Left renal cortex interstitium (tissue), 4 donors: Measurements from ENCODE around the gene SHISA6. TPM values are rescaled to one million over a fixed set of nuclear protein-coding genes. Genes with fewer than 3 reads are reported as not detected.
"Not testable (repeated sequence)": the region's sequence is repeated elsewhere in the genome, so short reads cannot be mapped to it uniquely, and the experiment has no call there.

Experiments
- DNase-seq, 4 donors: peaks; one replicate each; pipeline ENCODE4 v3.0.0-alpha.2; 2013; ENCODE audit warnings: low read depth in 4 of 4, low spot score in 2 of 4, missing footprints in 1 of 4
- polyA plus RNA-seq, 4 donors: library from polyadenylated mRNA; unstranded; fragments of 120-200 nt; gene quantifications; one replicate each; pipeline ENCODE4 v1.2.1, GENCODE V29; 2013; ENCODE audit not compliant: insufficient read length in 4 of 4

SHISA6 gene
- polyA plus RNA-seq, 4 donors = 1.5 to 2.2 (median 2.1) TPM

DNA sequence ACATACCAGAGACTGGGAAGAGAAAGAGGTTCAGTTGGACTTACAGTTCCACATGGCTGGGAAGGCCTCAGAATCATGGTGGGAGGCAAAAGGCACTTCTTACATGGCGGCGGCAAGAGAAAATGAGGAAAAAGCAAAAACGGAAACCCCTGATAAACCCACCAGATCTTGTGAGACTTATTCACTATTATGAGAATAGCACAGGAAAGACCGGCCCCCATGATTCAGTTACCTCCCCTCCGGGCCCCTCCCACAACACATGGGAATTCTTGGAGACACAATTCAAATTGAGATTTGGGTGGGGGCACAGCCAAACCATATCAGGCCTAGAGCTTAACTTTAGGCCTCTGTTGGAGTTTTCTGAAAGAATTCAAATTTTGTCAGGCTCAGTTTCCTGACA is 60.9 kb downstream of the SHISA6 start:
- DNase-seq = not testable (repeated sequence)

DNA sequence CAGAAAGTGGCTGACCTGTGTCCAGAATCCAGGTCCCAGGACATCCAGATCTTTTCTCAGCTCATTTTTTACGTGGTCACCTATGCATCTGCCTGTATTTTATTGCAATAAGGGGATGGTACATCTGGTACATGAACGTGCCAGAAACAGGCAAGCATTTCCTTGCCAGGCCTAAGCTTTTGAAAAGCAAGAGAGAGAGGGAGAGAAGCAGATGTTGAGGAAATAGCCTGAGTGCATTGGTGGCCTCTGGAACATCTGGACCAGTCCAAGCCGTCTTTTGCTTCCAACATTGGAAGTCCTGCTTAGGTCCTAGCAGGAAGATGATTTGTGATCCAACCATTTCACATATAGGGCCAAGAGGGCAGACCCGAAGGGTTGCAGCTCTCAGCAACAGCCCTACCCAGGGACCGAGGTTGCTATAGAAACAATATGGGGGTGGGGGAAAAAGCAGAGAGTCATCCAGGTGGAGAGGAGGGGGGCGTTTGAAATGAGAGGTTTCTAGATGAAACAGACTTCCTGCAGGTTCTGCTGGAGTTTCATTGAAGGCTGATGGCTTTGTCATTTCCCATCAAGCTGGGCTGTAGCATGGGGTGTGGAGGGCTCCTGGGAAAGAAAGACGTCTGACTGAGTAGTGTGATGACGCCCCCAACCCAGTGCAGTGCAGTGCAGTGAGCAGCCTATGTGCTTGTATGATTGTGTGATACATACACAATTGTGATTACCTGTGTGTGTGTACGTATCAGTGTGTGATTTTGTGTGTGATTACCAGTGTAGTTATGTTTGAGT is 61.6 kb downstream of the SHISA6 start:
- DNase-seq = no peak

DNA sequence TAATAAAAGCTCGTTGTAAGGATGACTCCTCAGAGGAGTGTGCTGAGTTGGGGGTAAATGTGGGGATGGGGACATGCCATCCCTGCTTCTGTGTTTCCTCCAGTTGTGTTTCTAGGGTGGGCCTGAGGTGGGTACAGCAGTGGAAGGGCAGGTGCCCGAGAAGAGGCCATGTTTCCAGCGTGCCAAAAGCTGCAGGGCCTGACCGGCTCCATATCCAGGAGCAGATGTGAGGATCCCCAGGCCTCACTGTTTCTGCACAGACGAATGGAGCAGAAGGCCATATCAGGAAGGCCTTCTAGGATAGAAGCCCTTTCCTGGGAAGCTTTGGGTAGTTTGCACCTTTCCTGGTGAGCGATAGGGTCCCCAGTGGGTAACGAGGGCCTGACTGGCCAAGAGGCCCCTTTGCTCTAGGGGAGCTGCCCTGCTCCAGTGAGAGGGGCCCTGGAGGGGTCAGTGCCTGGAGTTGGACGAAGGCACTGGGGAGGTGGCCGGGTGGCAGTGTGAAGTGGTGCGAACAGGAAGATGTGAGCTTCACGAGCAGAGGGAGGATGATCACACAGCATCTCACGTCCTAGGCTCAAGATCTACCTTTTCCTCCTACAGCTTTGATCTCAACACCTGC is 62.9 kb downstream of the SHISA6 start:
- no peak for DNase-seq

DNA sequence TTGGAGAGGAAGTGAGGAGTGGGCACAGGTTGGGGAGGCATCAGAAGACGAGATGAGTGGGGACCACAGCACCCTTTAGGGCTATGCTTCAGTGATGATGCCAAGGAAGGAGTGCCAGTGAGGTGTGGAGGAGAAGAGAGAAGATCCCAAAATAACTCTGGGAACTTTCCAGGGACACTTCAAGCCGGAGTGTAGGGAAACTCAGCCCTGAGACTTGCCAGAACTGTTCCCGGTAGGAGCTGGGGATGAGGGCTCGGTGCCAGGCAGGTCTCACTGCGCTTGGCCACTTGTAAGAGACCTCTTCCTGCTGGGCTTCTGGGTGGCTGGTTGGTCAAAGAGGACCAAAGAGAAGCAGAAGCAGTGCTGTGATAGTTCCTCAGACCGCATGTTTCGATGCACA is 63.6 kb downstream of the SHISA6 start:
- no peak for DNase-seq

DNA sequence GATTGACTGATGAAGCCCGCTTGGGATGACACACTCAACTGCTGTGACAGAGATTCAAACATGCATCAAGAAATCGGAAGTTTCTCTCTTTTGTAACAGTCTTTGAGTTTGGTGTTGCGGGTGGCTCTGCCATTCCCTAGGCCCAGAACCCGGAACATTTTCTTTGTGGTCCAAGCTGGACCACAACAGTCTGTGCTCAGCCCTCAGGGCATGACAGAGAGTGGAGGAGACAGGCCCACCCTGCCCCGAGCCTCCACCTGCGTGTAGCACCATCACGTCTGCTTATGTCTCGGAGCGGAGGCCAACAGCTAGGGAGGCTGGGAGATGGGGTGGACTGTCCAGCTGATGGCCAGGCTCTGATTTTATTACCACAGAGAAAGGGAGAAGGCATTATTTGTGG is 64.5 kb downstream of the SHISA6 start:
- DNase-seq = no peak

DNA sequence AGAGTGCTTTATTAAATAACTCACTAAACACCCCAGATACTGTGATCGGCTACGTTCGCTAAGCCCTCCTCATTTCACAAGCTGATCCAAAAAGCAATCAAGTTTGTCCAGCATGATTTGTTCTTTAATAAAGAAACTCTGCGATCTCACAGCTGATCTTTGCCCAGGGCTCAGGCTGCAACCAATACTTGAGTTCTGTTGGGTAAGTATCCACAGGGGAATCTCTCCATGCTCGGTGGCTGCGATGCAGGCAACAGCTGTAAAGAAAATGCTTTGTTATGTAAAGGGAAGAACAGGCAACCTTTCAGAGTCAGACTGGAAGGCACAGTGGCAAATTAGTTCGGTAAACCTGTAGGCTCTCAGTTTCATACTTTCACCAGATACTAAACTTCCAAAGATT is 67.5 kb downstream of the SHISA6 start:
- no peak for DNase-seq

DNA sequence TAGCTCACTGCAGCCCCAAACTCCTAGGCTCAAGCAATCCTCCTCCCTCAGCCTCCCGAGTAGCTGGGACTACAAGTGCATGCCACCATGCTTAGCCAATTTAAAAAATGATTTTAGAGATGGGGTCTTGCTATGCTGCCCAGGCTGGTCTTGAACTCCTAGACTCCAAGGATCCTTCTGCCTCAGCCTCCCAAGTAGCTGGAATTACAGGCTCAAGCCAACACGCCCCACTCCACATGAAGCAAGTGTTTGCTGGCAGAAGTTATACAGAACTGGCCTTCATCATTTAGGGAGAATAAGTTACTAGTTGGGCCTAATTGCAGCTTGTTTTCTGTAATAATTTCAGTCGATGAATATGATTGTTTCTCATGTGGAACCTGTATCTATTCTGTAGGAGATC is 68.0 kb downstream of the SHISA6 start:
- no peak for DNase-seq

DNA sequence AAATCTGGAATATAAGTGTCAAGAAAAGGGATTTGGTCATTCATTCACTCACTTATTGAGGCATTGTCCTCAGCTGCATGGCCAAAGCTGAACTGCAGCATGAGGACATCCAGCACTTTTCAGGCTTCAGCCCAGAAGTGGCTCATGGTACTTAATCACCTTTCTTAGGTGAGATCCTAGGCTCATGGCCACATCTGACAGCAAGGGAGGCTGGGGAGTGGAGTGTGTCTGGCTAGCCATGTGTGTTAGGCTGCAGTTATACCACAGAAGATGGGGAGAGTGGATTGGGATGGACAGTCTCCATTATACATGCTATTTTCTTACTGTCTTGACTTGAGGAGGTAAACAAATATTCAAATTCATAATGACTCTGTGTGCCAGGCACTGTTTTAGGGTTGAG is 68.8 kb downstream of the SHISA6 start:
- no peak for DNase-seq

DNA sequence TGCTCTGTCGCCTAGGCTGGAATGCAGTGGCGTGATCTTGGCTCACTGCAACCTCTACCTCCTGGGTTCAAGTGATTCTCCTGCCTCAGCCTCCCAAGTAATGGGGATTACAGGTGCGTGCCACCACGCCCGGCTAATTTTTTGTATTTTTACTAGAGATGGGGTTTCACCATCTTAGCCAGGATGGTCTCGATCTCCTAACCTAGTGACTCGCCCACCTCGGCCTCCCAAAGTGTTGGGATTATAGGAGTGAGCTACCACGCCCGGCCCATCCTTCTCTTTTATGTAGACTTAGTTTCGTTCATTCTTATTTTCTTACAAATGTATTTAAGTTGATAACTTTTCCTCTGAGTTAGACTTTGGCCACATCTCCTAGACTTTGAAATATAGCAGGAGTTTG is 75.4 kb downstream of the SHISA6 start:
- DNase-seq = not testable (repeated sequence)

DNA sequence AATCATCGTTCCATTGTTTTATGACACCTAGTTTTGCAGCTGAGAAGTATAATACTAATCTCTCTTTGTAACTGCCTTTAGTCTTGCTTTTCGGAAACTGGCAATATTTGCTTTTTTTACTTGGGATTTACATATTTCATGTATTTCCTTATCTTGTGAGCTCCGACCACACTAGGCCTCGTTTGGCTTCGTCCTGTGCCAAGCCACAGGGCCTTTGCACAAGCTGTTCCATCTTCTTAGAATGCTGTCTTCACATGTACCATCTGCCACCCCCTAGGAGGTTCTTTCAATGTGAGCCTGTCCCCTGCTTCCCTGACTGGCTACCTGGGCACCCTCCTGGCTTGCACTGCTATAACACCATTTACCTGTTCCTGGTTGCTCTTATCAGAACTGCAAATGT is 77.2 kb downstream of the SHISA6 start:
- no peak for DNase-seq

DNA sequence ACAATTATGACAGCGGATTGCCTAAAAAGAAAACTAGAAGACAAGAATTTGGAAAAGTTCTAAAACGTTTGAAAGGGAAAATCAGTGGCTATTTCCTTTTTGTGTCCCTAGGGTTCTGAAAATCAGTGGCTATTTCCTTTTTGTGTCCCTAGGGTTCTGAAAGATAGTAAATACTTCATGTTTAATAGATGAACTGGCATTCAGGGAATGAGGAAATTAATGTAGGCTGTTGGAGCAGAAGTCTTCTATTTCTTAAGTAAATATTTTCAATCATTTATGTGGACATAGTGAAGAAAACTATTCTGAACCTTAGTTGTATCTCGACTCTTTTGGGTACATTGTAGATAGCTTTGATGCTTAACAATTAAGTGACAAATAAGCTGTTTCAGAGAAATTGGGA is 78.9 kb downstream of the SHISA6 start:
- DNase-seq = no peak

DNA sequence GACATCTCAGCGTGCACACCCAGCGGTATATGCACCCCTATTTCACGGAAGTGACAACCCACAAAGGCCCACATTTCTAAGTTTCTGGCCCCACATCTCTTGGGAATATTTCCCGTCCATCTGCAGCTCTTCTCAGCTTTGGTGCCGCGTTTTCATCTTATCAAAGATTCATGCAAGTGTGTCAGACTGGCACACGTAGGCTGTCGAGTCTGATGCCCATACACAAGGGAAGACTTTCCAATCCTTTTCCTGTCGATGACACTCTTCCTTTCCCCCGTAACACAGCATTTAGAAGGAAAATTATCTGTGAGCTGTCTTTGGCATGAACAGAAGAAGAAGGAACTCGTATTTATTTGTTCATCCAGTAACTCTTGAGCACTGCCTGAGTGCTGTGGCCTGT is 83.0 kb downstream of the SHISA6 start:
- no peak for DNase-seq

DNA sequence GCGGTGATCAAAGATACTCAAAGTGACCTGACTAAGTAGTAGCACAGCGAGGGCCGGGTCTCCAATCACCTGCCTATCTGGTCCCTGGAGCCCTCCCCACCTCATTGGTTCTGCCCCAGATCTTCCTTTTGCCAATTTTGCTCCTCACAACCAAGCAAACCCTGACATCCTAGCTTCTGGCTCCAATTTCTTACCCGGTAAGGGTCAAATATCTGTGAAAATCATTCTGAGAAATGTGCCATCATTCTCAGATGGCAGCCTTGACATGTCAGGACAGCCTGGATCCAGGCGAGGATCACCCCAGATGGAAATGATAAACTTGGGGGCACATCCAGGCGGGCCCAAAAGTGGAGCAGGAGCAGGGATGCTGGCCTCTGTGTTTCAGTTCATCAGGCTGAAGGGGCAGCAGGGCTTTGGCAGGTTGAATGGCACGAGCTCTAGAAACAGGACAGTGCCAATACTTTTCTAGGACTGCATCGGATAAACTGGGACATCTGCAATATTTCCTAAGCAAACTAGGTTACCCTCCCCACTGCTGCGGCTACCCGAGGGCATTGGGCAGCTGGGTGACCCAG is 83.9 kb downstream of the SHISA6 start:
- no peak for DNase-seq

DNA sequence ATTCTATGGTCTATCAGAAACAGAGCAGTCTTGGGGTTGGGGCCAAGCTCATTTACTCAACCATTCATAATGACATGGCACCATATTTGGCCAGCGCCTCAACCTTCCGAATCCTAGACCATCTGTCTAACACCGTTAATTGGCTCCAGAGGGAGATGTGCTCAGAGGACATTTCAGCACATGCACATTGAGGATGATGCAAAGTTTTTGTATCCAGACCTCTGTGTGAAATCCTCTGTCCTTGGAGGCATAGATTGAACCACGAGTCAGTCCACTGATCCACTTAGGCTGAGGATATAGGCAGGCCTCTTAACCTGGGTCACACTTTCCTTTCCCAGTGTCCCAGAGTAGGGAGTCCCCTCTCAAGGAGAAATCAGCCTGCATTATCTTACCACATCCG is 85.5 kb downstream of the SHISA6 start:
- DNase-seq = no peak

DNA sequence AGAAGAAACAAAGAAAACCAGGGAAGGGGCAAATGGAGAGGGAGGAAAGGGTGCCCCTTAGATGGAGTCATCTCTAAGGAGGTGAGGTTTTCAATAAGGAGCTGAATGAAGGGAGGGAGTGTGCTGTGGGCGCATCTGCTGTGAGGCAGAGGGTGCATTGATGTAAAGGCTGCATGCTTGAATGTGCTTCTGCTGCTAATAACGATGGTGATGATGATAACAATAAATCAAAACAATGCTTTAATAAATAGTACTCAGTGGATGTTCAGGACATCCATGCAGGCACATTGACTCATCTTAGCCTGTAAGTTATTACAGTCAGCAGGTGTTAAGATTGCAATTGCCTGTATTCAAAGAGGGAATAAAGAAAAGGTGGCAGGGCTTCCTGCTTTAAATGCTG is 87.8 kb downstream of the SHISA6 start:
- DNase-seq = no peak

DNA sequence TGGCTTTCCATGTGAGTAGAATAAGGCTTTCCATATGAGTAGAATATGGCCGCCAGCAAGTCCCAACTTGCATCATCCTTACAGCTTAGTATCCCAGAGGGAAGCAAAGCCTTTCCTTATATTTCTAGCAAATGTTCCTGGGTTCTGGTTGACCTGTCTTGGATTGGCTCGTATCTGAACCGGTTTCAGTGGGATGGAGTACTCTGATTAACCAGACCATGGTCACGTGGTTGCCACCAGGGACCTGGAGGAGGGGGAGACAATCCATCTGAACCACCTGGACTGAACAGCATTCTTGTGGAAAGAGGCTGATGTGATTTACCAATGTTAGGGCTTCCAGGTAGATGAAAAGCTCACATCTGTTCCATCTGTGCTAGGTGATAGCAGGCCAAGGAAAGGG is 89.0 kb downstream of the SHISA6 start:
- DNase-seq = no peak

DNA sequence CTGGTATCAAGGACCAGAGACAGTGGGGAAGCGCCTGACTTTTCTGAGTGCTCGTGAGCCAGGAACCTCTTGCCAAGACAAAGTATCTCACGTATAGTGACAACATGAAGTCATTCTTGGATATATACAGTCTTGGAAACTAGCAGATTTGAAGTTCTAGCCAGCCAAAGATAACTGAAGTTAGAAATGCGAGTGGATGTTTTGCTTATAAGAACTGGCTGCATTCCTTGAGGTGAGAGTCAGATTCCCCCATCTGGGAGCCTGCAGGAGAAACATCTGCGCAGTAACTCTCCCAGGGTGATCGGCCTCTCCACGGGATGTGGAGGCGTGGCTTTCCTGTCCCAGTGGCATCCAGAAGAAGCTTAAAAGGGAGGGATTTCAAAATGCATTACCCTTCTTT is 89.8 kb downstream of the SHISA6 start:
- DNase-seq = no peak

DNA sequence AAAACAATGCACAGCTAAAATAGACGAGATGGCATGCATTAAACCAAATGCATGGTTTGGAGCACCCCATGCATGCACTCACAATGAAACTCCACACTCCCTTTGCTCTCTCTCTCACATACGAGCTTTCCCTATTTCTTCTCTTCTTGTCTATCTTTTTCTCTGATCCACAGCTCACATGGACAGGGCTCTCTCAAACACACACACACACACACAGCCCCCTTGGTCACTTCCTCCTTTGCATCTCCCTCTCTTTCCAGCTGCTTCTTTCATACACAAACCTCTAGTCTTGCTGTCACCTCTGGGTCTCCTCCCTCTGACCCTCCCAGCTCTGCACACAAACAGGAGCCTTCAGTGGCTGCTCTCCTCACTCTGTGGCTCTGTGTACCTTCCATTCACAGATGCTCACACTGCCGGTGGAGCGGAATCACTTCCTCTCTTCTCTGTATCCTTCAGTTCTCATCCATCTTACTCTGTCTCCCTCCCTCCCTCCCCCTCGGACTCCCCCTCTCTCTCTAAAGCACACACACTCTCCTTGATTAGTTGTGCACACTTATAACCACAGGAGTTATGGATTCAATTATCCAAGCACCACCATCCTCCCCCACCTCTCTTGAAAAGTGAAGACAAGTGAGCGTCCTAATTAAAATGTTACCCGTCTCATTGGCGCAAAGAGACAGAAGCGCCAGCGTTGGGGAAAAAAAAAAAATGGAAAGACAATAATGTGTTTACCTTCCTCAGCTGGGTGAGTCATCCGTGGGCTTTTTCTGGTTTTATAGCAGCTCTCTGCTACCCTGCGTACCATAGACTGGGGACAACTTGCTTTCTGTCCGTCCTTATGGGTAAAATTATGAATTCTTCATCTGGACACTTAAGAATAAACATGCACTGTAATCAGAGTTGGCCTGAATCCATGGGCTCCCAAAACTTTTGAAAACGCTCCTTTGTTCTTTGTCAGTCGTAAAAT is 90.8 kb downstream of the SHISA6 start:
- no peak for DNase-seq

DNA sequence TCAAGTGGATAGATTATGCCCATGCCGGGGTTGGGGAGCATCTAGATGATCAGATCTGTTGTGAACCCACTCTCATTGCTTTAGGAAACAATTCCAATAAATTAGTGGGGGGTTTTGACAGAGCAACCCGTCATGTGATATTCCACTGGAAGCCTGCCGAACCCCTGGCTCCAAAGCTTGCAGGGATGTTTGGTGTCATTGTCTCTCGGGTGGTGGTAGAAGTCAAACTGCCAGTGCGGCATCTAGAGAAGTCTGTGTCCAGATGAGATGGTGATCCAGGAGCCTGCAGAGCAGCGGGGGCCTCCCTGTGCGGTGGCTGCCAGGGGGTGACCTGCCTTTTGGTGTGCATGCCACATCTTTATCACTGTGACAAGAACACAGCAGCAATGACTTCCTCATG is 91.7 kb downstream of the SHISA6 start:
- no peak for DNase-seq

DNA sequence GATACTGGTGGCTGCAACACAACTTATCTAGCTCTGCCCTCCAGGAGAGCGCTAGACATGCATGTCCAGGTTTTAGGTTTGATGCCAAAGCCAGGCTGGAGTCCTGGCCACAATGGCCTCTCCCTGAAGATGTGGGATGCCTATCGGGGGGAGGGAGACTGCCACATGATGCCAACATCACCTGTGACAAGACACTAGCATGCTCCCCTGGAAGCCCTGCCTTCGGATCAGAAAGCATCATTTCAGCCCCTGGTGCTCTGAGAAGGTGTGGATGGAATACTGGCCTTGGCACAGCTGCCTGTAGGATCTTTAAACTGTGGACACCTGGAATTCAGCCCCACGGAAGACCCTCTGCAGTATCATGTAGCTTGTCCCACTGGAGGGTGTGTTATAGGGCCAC is 93.5 kb downstream of the SHISA6 start:
- DNase-seq = no peak

DNA sequence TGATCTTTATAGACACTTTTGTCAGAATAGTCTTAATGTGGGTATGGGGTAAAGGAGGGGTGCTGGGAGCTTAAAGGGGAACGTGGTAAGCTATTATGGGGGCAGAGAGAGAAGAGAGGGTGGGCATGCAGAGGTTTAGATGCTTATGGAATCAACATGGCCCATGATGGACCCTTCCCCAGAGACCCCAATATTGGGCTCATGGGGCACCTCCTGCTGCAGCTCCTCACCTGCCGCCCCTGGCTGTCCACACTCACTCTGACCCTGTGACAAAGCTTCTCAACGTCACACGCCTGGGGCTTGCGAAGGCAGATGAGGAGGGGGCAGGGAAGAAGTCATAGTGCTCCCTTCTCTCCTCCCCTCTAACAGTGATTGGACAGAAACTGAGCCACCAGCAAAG is 95.3 kb downstream of the SHISA6 start:
- DNase-seq = no peak
